Fibroblast of pulmonary artery (primary cell): Measurements from ENCODE around the gene TJAP1.

Source experiments
- DNase-seq: peaks from one replicate; pipeline ENCODE4 v3.0.0-alpha.2; 2010; ENCODE audit warnings: low read depth
- H3K4me3 ChIP-seq: replicated peaks from 2 replicates; pipeline ENCODE4 v1.5.1; 2011; ENCODE audit warnings: low read depth, mild to moderate bottlenecking, control low read depth, low read length, moderate library complexity
- CTCF ChIP-seq: IDR thresholded peaks from 2 replicates; pipeline ENCODE4 v1.5.1; 2011; ENCODE audit warnings: mild to moderate bottlenecking, control low read depth, low read length, inconsistent platforms; ENCODE audit errors: missing control alignments

TJAP1 gene

GRCh38 chr6:43492673-43493072 is 15.3 kb downstream of the TJAP1 start:
- peak; percentile 34 for DNase-seq
- TF ChIP-seq CTCF, result no peak
- no peak overlapping the region for H3K4me3 ChIP-seq

- no peak for TF ChIP-seq CTCF
- DNase-seq, result no peak
- no peak overlapping the region for H3K4me3 ChIP-seq
Observed at GRCh38 chr6:43493230-43493629, 15.9 kb downstream of the TJAP1 start.

- no peak for DNase-seq
- H3K4me3 ChIP-seq, result no peak overlapping the region
- TF ChIP-seq CTCF, result no peak
Observed at GRCh38 chr6:43493833-43494232, 16.5 kb downstream of the TJAP1 start.

- H3K4me3 ChIP-seq, result no peak overlapping the region
- TF ChIP-seq CTCF, result no peak
- no peak for DNase-seq
Observed at GRCh38 chr6:43494321-43494720, 17.0 kb downstream of the TJAP1 start.

GRCh38 chr6:43494766-43495165 is 17.4 kb downstream of the TJAP1 start:
- TF ChIP-seq CTCF, result no peak
- no peak overlapping the region for H3K4me3 ChIP-seq
- no peak for DNase-seq

GRCh38 chr6:43495409-43495941 is 18.1 kb downstream of the TJAP1 start:
- no peak for DNase-seq
- TF ChIP-seq CTCF, result peak; percentile 20
- no peak overlapping the region for H3K4me3 ChIP-seq

- no peak overlapping the region for H3K4me3 ChIP-seq
- peak; percentile 43 for DNase-seq
- peak; percentile 51 for TF ChIP-seq CTCF
Observed at GRCh38 chr6:43496370-43497128, 19.2 kb downstream of the TJAP1 start.
